Activated CD4-positive, CD25-positive, alpha-beta regulatory T cell treated with anti-CD3 and anti-CD28 coated beads, Interleukin-2, amount 50 U/mL, for 72 hours (primary cell): Measurements from ENCODE around the gene RAD51B.

Experiments used
- DNase-seq: peaks from one replicate; pipeline ENCODE4 v3.0.0; 2021

RAD51B gene

GRCh38 chr14:68458840-68459469 is 639.4 kb downstream of the RAD51B start:
- DNase-seq: no peak

GRCh38 chr14:68459480-68460136 is 640.0 kb downstream of the RAD51B start:
- no peak for DNase-seq

GRCh38 chr14:68460541-68460940 is 641.0 kb downstream of the RAD51B start:
- DNase-seq: no peak

GRCh38 chr14:68461086-68461485 is 641.5 kb downstream of the RAD51B start:
- DNase-seq: no peak

- DNase-seq: no peak
Observed at GRCh38 chr14:68462683-68463082, 643.1 kb downstream of the RAD51B start.

- DNase-seq: no peak
Observed at GRCh38 chr14:68463299-68463698, 643.7 kb downstream of the RAD51B start.

- no peak for DNase-seq
Observed at GRCh38 chr14:68463705-68464374, 644.3 kb downstream of the RAD51B start.

GRCh38 chr14:68464711-68465110 is 645.1 kb downstream of the RAD51B start:
- no peak for DNase-seq

GRCh38 chr14:68466491-68466977 is 647.0 kb downstream of the RAD51B start:
- no peak for DNase-seq

- no peak for DNase-seq
Observed at GRCh38 chr14:68467425-68467824, 647.8 kb downstream of the RAD51B start.

- no peak for DNase-seq
Observed at GRCh38 chr14:68468437-68469207, 649.0 kb downstream of the RAD51B start.

- no peak for DNase-seq
Observed at GRCh38 chr14:68469208-68469713, 649.7 kb downstream of the RAD51B start.

- DNase-seq: no peak
Observed at GRCh38 chr14:68470361-68470760, 650.8 kb downstream of the RAD51B start.

- DNase-seq: no peak
Observed at GRCh38 chr14:68471029-68471963, 651.7 kb downstream of the RAD51B start.

GRCh38 chr14:68471964-68472508 is 652.5 kb downstream of the RAD51B start:
- no peak for DNase-seq

GRCh38 chr14:68473069-68473468 is 653.5 kb downstream of the RAD51B start:
- DNase-seq: no peak

- no peak for DNase-seq
Observed at GRCh38 chr14:68473794-68474193, 654.2 kb downstream of the RAD51B start.

GRCh38 chr14:68474741-68475140 is 655.2 kb downstream of the RAD51B start:
- no peak for DNase-seq

GRCh38 chr14:68475802-68476201 is 656.2 kb downstream of the RAD51B start:
- DNase-seq: no peak

GRCh38 chr14:68476212-68477109 is 656.9 kb downstream of the RAD51B start:
- no peak for DNase-seq

GRCh38 chr14:68477110-68477455 is 657.5 kb downstream of the RAD51B start:
- no peak for DNase-seq
